OCI-LY7 (cell line): ENCODE results near the gene CEACAM1.

Source experiments
- CTCF ChIP-seq: fragments of 200-600 bp; sonication (generic); conservative IDR thresholded peaks from 2 replicates; pipeline ENCODE4 v1.5.1; 2014; ENCODE audit warnings: mild to moderate bottlenecking, antibody characterized with exemption, low read length, moderate library complexity, mixed read lengths
- EZH2phosphoT487 ChIP-seq: fragments of 200-600 bp; sonication (generic); IDR thresholded peaks from 2 replicates; pipeline ENCODE4 v1.6.1; 2018; ENCODE audit warnings: low read depth, borderline replicate concordance, mild to moderate bottlenecking, mixed run types, antibody characterized with exemption, low read length, moderate library complexity, mixed read lengths

GRCh38 chr19:42515241-42515832, 12.9 kb downstream of the CEACAM1 start:
- no peak for TF ChIP-seq CTCF
- TF ChIP-seq EZH2phosphoT487, result no peak
